ENCODE results near the gene VAPB.

DNA sequence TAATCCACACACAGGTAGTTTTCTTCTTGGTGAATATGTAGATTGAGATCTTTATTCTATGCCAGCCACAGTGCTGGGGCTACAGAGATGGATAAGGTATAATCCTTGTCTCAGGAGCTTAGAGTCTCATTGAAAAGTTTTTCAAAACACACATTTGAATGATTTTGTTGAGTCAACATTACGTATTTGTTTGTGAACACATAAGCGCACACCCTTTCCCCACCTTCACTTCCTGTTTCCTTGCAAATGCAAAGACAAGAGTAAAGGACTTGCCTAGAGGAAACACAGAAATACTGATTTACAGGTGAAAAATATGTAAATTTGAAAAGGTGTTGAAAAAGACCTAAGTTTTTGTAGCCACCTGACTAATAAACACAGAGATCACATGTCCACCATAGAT, 27.8 kb downstream of the VAPB start:
- TF ChIP-seq, protein P1, sequence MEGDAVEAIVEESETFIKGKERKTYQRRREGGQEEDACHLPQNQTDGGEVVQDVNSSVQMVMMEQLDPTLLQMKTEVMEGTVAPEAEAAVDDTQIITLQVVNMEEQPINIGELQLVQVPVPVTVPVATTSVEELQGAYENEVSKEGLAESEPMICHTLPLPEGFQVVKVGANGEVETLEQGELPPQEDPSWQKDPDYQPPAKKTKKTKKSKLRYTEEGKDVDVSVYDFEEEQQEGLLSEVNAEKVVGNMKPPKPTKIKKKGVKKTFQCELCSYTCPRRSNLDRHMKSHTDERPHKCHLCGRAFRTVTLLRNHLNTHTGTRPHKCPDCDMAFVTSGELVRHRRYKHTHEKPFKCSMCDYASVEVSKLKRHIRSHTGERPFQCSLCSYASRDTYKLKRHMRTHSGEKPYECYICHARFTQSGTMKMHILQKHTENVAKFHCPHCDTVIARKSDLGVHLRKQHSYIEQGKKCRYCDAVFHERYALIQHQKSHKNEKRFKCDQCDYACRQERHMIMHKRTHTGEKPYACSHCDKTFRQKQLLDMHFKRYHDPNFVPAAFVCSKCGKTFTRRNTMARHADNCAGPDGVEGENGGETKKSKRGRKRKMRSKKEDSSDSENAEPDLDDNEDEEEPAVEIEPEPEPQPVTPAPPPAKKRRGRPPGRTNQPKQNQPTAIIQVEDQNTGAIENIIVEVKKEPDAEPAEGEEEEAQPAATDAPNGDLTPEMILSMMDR (tag by site-specific recombination; IDR thresholded peaks at IDR 0.05), result no peak
- TF ChIP-seq ZNF274 (IDR thresholded peaks at IDR 0.05; ENCODE audit: low read length) (no peak), ZNF274 (tag by site-specific recombination; IDR thresholded peaks at IDR 0.05; ENCODE audit: borderline replicate concordance) (no peak), ZNF792 (tag by site-specific recombination; IDR thresholded peaks at IDR 0.05) (no peak), BCL11B (tag by site-specific recombination; IDR thresholded peaks at IDR 0.05; ENCODE audit: low read depth) (no peak), ZBTB7A (tag by site-specific recombination; IDR thresholded peaks at IDR 0.05; ENCODE audit: low read depth) (no peak), KLF1 (tag by site-specific recombination; IDR thresholded peaks at IDR 0.05) (no peak), ZNF239 (tag by site-specific recombination; IDR thresholded peaks at IDR 0.05) (no peak), ZFP41 (tag by site-specific recombination; IDR thresholded peaks at IDR 0.05; ENCODE audit: borderline replicate concordance) (no peak), ZNF747 (tag by site-specific recombination; IDR thresholded peaks at IDR 0.05) (no peak), ZNF175 (tag by site-specific recombination; IDR thresholded peaks at IDR 0.05) (no peak), ZNF366 (tag by site-specific recombination; conservative IDR thresholded peaks at IDR 0.05) (no peak), ZXDB (tag by site-specific recombination; IDR thresholded peaks at IDR 0.05) (no peak)
- TF ChIP-seq, protein P2, sequence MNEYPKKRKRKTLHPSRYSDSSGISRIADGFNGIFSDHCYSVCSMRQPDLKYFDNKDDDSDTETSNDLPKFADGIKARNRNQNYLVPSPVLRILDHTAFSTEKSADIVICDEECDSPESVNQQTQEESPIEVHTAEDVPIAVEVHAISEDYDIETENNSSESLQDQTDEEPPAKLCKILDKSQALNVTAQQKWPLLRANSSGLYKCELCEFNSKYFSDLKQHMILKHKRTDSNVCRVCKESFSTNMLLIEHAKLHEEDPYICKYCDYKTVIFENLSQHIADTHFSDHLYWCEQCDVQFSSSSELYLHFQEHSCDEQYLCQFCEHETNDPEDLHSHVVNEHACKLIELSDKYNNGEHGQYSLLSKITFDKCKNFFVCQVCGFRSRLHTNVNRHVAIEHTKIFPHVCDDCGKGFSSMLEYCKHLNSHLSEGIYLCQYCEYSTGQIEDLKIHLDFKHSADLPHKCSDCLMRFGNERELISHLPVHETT (tag by site-specific recombination; IDR thresholded peaks at IDR 0.05), result no peak
- TF ChIP-seq, protein P3, sequence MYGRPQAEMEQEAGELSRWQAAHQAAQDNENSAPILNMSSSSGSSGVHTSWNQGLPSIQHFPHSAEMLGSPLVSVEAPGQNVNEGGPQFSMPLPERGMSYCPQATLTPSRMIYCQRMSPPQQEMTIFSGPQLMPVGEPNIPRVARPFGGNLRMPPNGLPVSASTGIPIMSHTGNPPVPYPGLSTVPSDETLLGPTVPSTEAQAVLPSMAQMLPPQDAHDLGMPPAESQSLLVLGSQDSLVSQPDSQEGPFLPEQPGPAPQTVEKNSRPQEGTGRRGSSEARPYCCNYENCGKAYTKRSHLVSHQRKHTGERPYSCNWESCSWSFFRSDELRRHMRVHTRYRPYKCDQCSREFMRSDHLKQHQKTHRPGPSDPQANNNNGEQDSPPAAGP (tag by site-specific recombination; IDR thresholded peaks at IDR 0.05), result no peak

Data from HEK293 (cell line).